CD4-positive, CD25-positive, alpha-beta regulatory T cell (primary cell): ENCODE results near the gene PROSER2. TPM values are rescaled to one million over a fixed set of nuclear protein-coding genes. Genes with fewer than 3 reads are reported as not detected.
A peak's percentile ranks its signal among the peaks of the same experiment; 100 is the strongest.

Experiments used
- ATAC-seq, 2 donors: fragments of 150-1000 bp; cut with Tn5 transposase; one replicate each; pipeline ENCODE4 v1.10.0; 2021; ENCODE audit warnings: low read depth in 2 of 2, moderate number of reproducible peaks in 2 of 2, moderate library complexity in 1 of 2
- DNase-seq, 3 donors: peaks; one replicate each; pipeline versions ENCODE4 v3.0.0 to v3.0.0-alpha.2; 2012 to 2022; ENCODE audit warnings: mixed read lengths in 1 of 3
- H3K27ac ChIP-seq: one replicate; pipeline ENCODE4 v1.7.0; 2013; ENCODE audit warnings: mild to moderate bottlenecking, low read length; ENCODE audit not compliant: insufficient read depth, poor library complexity, severe bottlenecking
- H3K27me3 ChIP-seq: one replicate; pipeline ENCODE4 v1.7.0; 2013; ENCODE audit warnings: low read length; ENCODE audit not compliant: control insufficient read depth, insufficient read depth
- H3K36me3 ChIP-seq: one replicate; pipeline ENCODE4 v1.7.0; 2013; ENCODE audit warnings: mild to moderate bottlenecking, low read length, moderate library complexity; ENCODE audit not compliant: control insufficient read depth, insufficient read depth
- H3K4me1 ChIP-seq: 2 replicates; pipeline ENCODE4 v1.7.0; 2013; ENCODE audit warnings: mild to moderate bottlenecking, low read length; ENCODE audit not compliant: insufficient read depth, control insufficient read depth, poor library complexity, severe bottlenecking
- H3K4me3 ChIP-seq: one replicate; pipeline ENCODE4 v1.7.0; 2013; ENCODE audit warnings: low read depth, mild to moderate bottlenecking, low read length, moderate library complexity
- H3K9me3 ChIP-seq, 2 experiments: 1 replicate in 1 of 2; 2 replicates in 1 of 2; pipeline ENCODE4 v1.7.0; 2013; ENCODE audit warnings: low read length in 2 of 2, mild to moderate bottlenecking in 1 of 2, moderate library complexity in 1 of 2; ENCODE audit not compliant: control insufficient read depth in 2 of 2
- H3K27ac Mint-ChIP-seq, 3 donors: one replicate each; pipeline ENCODE4 v1.8.0; 2020 to 2022; ENCODE audit warnings: mild to moderate bottlenecking in 3 of 3, mixed read lengths in 3 of 3, moderate library complexity in 2 of 3
- H3K27me3 Mint-ChIP-seq: one replicate; pipeline ENCODE4 v1.8.0; 2022; ENCODE audit warnings: mild to moderate bottlenecking, mixed read lengths
- H3K36me3 Mint-ChIP-seq: one replicate; pipeline ENCODE4 v1.8.0; 2020; ENCODE audit warnings: mixed read lengths
- H3K4me1 Mint-ChIP-seq, 4 donors: one replicate each; pipeline ENCODE4 v1.8.0; 2020 to 2022; ENCODE audit warnings: mixed read lengths in 4 of 4, mild to moderate bottlenecking in 1 of 4
- H3K4me3 Mint-ChIP-seq, 4 donors: one replicate each; pipeline ENCODE4 v1.8.0; 2020 to 2022; ENCODE audit warnings: mild to moderate bottlenecking in 4 of 4, mixed read lengths in 4 of 4, moderate library complexity in 3 of 4
- H3K9me3 Mint-ChIP-seq, 7 donors: one replicate each; pipeline ENCODE4 v1.8.0; 2020 to 2022; ENCODE audit warnings: mixed read lengths in 7 of 7, mild to moderate bottlenecking in 3 of 7, moderate library complexity in 2 of 7
- polyA plus RNA-seq, 4 donors: library from polyadenylated mRNA; unstranded; fragments of 300-500 nt; fragmentation: Illumina TruSeq; gene quantifications; one replicate each; pipeline ENCODE4 v1.2.3, GENCODE V29; 2021
- total RNA-seq: library from RNA; stranded (reverse); gene quantifications from one replicate; pipeline ENCODE4 v1.2.3, GENCODE V29; 2022

Gene PROSER2
- total and polyA plus RNA-seq, 5 donors from 2014 or later: 0.25 to 1.3 (median 0.65) TPM; not detected in 2

DNA sequence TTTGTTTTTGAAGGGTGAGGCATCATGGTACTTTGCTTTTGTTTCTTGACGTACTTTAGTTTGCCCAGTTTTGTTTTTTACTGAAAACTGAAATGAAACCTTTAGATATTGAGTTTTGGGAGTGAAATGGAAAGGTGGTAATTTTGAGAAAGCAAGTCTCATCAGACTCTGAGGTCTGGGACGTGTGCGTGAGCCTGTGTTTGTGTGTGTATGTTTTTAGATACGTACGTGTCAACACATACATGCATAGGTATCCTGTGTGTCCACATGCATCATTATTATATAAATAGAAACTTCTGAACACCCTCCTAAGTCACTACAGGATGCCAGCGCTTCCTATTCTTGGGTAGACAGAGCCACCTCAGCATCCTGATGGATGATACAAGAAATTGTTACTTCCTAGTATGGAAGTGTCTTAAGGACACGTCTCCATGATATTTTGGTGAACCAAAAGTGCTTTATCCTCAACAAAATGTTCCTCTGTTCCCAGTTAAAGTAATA is 47.8 kb downstream of the PROSER2 start:
- H3K4me3 ChIP-seq: no peak overlapping the region
- ATAC-seq (no peak), DNase-seq (no peak)
- H3K27me3 ChIP-seq: no peaks in the 10 kb centered on the region
- no peaks in the 10 kb centered on the region for H3K9me3 ChIP-seq
- H3K36me3 ChIP-seq: no peaks in the 10 kb centered on the region
- H3K4me3 Mint-ChIP-seq: peak overlapping the region in 1 of 4 donors; percentile 34
- H3K36me3 Mint-ChIP-seq: no peaks in the 10 kb centered on the region
- H3K27ac ChIP-seq: no peak overlapping the region
- H3K27me3 Mint-ChIP-seq: peaks cover 35% of the 10 kb centered on the region
- H3K9me3 Mint-ChIP-seq: no peaks in the 10 kb centered on the region
- no peak overlapping the region for H3K27ac Mint-ChIP-seq
- peaks cover 4 to 14% (median 9%) of the 10 kb centered on the region in 4 donors for H3K4me1 Mint-ChIP-seq
- H3K4me1 ChIP-seq: peaks cover 15% of the 10 kb centered on the region

DNA sequence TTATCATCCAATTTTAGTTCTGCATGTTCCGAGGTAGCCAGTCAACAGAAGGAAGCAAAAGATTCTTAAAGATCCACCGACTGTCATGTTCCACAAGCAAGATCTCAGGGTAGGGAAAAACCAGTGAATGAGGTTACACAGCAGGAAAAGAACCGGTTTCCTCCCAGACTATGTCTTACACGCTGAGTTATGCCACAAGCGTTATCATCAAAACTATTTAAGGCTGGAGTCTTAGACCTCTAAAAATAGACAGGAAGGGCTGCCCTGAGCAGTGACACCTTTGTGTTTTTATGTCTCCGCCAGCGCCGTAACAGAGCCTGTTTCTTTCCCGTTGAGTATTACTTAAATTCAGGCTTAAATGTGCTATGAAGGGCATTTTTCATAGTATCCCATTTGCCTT is 48.3 kb downstream of the PROSER2 start:
- H3K27ac Mint-ChIP-seq: no peak overlapping the region
- peak overlapping the region in 1 of 4 donors; percentile 34 for H3K4me3 Mint-ChIP-seq
- peaks cover 35% of the 10 kb centered on the region for H3K27me3 Mint-ChIP-seq
- peaks cover 4 to 14% (median 9%) of the 10 kb centered on the region in 4 donors for H3K4me1 Mint-ChIP-seq
- no peaks in the 10 kb centered on the region for H3K36me3 Mint-ChIP-seq
- H3K27ac ChIP-seq: no peak overlapping the region
- H3K27me3 ChIP-seq: no peaks in the 10 kb centered on the region
- no peaks in the 10 kb centered on the region for H3K9me3 Mint-ChIP-seq
- H3K9me3 ChIP-seq: no peaks in the 10 kb centered on the region
- ATAC-seq (no peak), DNase-seq (peak in 1 of 3 donors; percentile 13)
- H3K4me1 ChIP-seq: peaks cover 15% of the 10 kb centered on the region
- H3K4me3 ChIP-seq: peak overlapping the region; percentile 22
- no peaks in the 10 kb centered on the region for H3K36me3 ChIP-seq

DNA sequence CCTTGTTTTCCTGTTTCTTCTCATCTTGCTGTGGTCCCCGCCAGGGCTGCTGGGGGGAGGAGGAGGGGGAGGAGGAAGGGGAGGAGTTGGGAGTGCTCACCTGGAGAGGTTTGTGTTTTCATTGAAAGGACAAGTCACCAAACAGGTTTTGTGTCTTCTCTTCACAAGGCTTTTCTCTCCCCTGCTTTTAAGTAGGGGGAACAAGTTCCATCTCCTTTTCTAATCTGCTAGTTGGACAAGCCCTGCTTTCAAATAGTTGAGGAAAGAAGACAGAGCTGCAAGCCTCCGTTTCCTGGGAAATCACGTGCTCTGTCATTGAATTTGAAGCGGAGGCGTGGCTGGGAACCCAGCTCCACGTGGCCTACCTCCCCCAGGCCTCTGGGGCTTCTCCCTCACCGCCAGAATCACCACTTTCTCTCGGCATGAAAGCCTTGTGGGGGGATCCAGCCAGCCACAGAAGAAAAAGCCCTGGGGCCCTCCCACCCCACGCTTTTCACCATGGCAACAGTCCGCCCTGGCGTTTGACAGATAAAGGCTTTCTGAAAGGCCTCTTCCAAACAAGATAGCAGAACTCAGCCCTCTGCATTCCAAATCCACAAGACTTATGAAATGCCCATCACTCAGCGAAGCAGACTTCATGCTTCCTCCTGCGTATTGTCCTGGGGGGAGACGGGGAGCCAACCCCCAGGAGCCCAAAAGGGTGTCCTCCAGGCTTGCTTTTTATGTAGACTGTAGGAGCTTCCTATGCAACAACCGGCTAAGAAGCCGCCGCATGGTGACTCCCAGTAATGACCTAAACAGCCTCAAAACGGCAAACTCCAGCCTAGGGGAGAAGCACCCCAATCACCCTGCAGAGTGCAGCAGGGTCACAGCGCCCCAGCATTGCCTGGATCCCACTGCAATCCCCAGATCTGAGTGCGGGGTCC is 51.7 kb downstream of the PROSER2 start:
- Mint-ChIP-seq H3K9me3 (no peaks in the 10 kb centered on the region), H3K4me3 (peak overlapping the region in 1 of 4 donors; percentile 24), H3K27ac (peak overlapping the region in 1 of 3 donors; percentile 26), H3K36me3 (no peaks in the 10 kb centered on the region), H3K27me3 (peaks cover 25% of the 10 kb centered on the region), H3K4me1 (peaks cover 4 to 14% (median 9%) of the 10 kb centered on the region in 4 donors)
- ATAC-seq: peak in 1 of 2 donors; percentile 24
- H3K4me1 ChIP-seq: peaks cover 15% of the 10 kb centered on the region
- H3K27ac ChIP-seq: no peak overlapping the region
- no peaks in the 10 kb centered on the region for H3K36me3 ChIP-seq
- peak in 1 of 3 donors; percentile 45 for DNase-seq
- no peak overlapping the region for H3K4me3 ChIP-seq
- H3K9me3 ChIP-seq: no peaks in the 10 kb centered on the region
- H3K27me3 ChIP-seq: no peaks in the 10 kb centered on the region

DNA sequence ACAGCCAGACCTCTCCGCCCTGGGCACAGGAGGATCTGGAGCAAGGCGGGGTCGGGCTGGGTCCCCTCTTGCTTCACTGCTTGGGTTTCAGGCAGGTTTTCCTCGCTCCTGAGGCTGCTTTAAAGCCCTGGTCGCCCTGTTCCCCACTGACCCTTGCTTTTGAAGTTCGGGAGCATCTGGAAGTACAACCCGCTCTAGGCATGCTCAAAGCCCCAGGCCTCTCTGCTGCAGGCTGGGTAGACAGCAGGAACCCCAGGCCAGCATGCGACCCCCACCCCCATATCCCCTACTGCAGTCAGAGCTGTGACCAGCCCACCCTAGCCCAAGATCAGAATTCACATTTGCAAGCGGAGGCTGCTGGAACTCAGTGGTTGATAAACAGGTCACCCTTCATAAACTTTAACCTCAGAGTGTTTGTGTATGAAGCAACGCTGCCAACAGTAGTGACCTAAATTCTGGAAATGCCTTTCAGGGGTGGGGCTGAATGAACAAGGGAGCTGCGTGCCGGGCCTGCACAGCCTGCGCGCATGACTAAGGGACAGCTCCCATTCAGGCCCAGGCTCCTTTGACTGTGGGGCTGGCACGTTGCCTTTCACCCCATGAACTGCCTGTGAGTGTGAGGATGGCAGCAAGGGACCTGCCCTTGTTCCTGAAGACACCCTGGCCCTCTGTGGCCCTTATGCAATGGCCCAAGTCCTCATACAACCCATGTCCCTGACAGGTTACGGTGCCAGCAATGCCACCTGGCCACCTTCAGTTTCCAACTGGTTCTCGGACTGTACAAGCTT is 52.5 kb downstream of the PROSER2 start:
- Histone ChIP-seq H3K27ac (no peak overlapping the region), H3K4me3 (no peak overlapping the region), H3K4me1 (peaks cover 15% of the 10 kb centered on the region), H3K36me3 (no peaks in the 10 kb centered on the region), H3K9me3 (no peaks in the 10 kb centered on the region), H3K27me3 (no peaks in the 10 kb centered on the region)
- no peak for ATAC-seq
- no peaks in the 10 kb centered on the region for H3K36me3 Mint-ChIP-seq
- no peak for DNase-seq
- peak overlapping the region in 1 of 3 donors; percentile 26 for H3K27ac Mint-ChIP-seq
- no peak overlapping the region for H3K4me3 Mint-ChIP-seq
- H3K4me1 Mint-ChIP-seq: peaks cover 4 to 14% (median 9%) of the 10 kb centered on the region in 4 donors
- no peaks in the 10 kb centered on the region for H3K9me3 Mint-ChIP-seq
- peaks cover 24% of the 10 kb centered on the region for H3K27me3 Mint-ChIP-seq

DNA sequence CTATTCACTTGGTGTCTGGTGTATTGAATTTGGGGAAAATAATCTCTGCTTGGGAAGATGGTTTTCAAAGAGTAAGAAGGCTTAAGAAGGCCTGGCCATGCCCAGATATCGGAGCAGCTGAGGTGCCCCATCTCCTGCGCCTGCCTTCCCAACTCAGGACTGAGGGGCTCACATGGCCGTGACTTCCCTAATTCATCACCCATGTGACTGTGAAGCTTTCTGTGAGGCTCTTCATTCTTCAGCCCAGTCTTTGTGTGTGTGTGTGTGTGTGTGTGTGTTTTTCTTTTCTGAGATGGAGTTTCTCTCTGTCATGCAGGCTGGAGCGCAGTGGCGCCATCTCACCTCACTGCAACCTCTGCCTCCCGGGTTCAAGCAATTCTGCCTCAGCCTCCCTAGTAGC is 53.2 kb downstream of the PROSER2 start:
- Histone ChIP-seq H3K36me3 (no peaks in the 10 kb centered on the region), H3K27ac (no peak overlapping the region), H3K4me3 (no peak overlapping the region), H3K4me1 (peaks cover 11% of the 10 kb centered on the region), H3K27me3 (no peaks in the 10 kb centered on the region), H3K9me3 (no peaks in the 10 kb centered on the region)
- no peak overlapping the region for H3K27ac Mint-ChIP-seq
- no peak for ATAC-seq
- peaks cover 17% of the 10 kb centered on the region for H3K27me3 Mint-ChIP-seq
- H3K9me3 Mint-ChIP-seq: no peaks in the 10 kb centered on the region
- no peaks in the 10 kb centered on the region for H3K36me3 Mint-ChIP-seq
- peaks cover 2 to 13% (median 6%) of the 10 kb centered on the region in 4 donors for H3K4me1 Mint-ChIP-seq
- H3K4me3 Mint-ChIP-seq: no peak overlapping the region
- no peak for DNase-seq

DNA sequence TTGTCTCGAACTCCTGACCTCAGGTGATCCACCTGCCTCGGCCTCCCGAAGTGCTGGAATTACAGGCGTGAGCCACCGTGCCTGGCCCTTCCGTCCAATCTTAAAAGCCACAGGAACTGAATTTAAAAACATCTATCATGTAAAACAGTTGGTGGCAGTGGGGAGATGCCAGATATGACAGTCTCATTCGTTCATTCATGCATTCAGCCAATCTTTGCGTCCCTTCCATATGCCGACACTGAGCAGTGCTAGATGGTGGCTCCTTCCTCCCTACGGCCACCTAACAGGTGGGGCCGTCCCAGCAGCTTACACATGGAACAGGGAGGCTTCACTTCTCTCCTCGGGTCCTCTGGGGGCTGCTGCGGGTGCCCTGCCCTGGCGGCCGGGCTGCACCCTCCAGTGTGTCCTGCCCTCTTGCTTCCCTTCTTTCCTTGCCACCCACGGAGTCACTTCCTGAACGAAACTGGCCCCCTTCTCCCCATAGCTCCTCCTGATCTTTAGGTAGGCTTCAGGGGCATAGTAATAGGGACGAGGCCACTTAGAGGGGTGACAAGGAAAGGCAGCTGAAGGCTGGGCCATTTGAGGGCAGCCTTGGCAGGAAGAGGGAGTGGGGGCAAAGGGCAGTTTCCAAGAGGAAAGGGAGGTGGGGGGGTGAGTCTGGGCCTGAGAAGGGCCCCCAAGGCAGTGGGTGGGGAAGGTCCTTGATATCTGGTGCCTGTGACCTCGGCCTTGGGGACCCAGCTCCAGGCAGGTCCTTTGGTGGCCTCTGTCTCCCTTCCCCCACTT is 53.8 kb downstream of the PROSER2 start:
- H3K4me3 Mint-ChIP-seq: no peak overlapping the region
- H3K27me3 Mint-ChIP-seq: peaks cover 11% of the 10 kb centered on the region
- H3K36me3 Mint-ChIP-seq: no peaks in the 10 kb centered on the region
- Histone ChIP-seq H3K4me3 (no peak overlapping the region), H3K27me3 (no peaks in the 10 kb centered on the region), H3K36me3 (no peaks in the 10 kb centered on the region), H3K4me1 (peaks cover 7% of the 10 kb centered on the region), H3K27ac (no peak overlapping the region), H3K9me3 (no peaks in the 10 kb centered on the region)
- H3K4me1 Mint-ChIP-seq: peaks cover 0 to 7% (median 0%) of the 10 kb centered on the region in 4 donors
- no peaks in the 10 kb centered on the region for H3K9me3 Mint-ChIP-seq
- no peak for DNase-seq
- H3K27ac Mint-ChIP-seq: no peak overlapping the region
- no peak for ATAC-seq

DNA sequence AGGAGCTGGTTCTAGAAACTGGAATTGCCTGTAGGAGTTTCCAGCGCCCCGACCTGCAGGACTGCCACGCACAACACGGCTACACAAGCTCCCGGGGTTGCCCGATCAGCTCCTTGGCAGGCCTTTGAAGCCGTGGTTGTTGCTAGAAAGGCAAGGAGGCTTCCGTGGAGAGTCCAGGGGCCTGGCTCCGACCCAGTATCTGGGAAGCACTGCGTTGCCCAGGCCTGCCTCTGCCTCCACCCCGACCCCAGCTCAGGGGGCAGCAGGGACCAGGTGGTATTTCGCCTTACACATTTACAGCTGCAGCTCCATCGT is 54.4 kb downstream of the PROSER2 start:
- no peak overlapping the region for H3K27ac ChIP-seq
- no peak overlapping the region for H3K27ac Mint-ChIP-seq
- DNase-seq (no peak), ATAC-seq (no peak)
- H3K4me3 Mint-ChIP-seq: no peak overlapping the region
- no peaks in the 10 kb centered on the region for H3K9me3 ChIP-seq
- H3K9me3 Mint-ChIP-seq: no peaks in the 10 kb centered on the region
- no peaks in the 10 kb centered on the region for H3K27me3 ChIP-seq
- H3K4me1 Mint-ChIP-seq: peaks cover 0 to 8% (median under 1%) of the 10 kb centered on the region in 4 donors
- H3K36me3 ChIP-seq: no peaks in the 10 kb centered on the region
- no peaks in the 10 kb centered on the region for H3K36me3 Mint-ChIP-seq
- peaks cover 7% of the 10 kb centered on the region for H3K4me1 ChIP-seq
- peaks cover 7% of the 10 kb centered on the region for H3K27me3 Mint-ChIP-seq
- H3K4me3 ChIP-seq: no peak overlapping the region
